Mesenchymal stem cell (in vitro differentiated cells and primary cell): ENCODE results near the gene FNDC10.

ENCODE experiments used
- DNase-seq: peaks from one replicate; pipeline ENCODE4 v3.0.0-alpha.2; 2013
- H2AFZ ChIP-seq: one replicate; pipeline ENCODE4 v1.6.1; 2013; ENCODE audit warnings: low read depth, mild to moderate bottlenecking, control low read depth, inconsistent platforms, low read length, moderate library complexity
- H2AK5ac ChIP-seq: 2 replicates; pipeline ENCODE4 v1.6.1; 2013; ENCODE audit warnings: low read length, moderate library complexity, mild to moderate bottlenecking, inconsistent platforms; ENCODE audit not compliant: severe bottlenecking
- H2BK120ac ChIP-seq: one replicate; pipeline ENCODE4 v1.6.1; 2013; ENCODE audit warnings: low read depth, mild to moderate bottlenecking, inconsistent platforms, low read length, moderate library complexity
- H2BK12ac ChIP-seq, 2 experiments: one replicate each; pipeline ENCODE4 v1.6.1; 2013; ENCODE audit warnings: inconsistent platforms in 2 of 2, low read length in 2 of 2, mild to moderate bottlenecking in 2 of 2, moderate library complexity in 2 of 2, control low read depth in 1 of 2
- H2BK15ac ChIP-seq: one replicate; pipeline ENCODE4 v1.6.1; 2013; ENCODE audit warnings: mild to moderate bottlenecking, low read depth, inconsistent platforms; ENCODE audit not compliant: poor library complexity, severe bottlenecking
- H2BK5ac ChIP-seq: 2 replicates; pipeline ENCODE4 v1.6.1; 2013; ENCODE audit warnings: low read depth, mild to moderate bottlenecking, low read length, control low read depth, inconsistent platforms; ENCODE audit not compliant: poor library complexity, severe bottlenecking
- H3K14ac ChIP-seq, 2 experiments: one replicate each; pipeline ENCODE4 v1.6.1; 2013; ENCODE audit warnings: inconsistent platforms in 2 of 2, low read length in 2 of 2, control low read depth in 1 of 2, mild to moderate bottlenecking in 1 of 2, moderate library complexity in 1 of 2
- H3K18ac ChIP-seq, 2 experiments: one replicate each; pipeline ENCODE4 v1.6.1; 2013; ENCODE audit warnings: inconsistent platforms in 2 of 2, low read length in 2 of 2, control low read depth in 1 of 2, low read depth in 1 of 2, mild to moderate bottlenecking in 1 of 2
- H3K23ac ChIP-seq, 2 experiments: one replicate each; pipeline ENCODE4 v1.6.1; 2013; ENCODE audit warnings: inconsistent platforms in 2 of 2, low read length in 2 of 2, mild to moderate bottlenecking in 2 of 2, moderate library complexity in 2 of 2, control low read depth in 1 of 2
- H3K27ac ChIP-seq: 2 replicates; pipeline ENCODE4 v1.5.1; 2013; ENCODE audit warnings: mild to moderate bottlenecking, moderate library complexity, low read length, control low read depth, inconsistent platforms; ENCODE audit not compliant: poor library complexity, severe bottlenecking
- H3K27me3 ChIP-seq, 2 experiments: 2 replicates each; pipeline versions ENCODE4 v1.6.1 to v1.7.0; 2013; ENCODE audit warnings: low read length in 2 of 2, mild to moderate bottlenecking in 2 of 2, moderate library complexity in 2 of 2, control low read depth in 1 of 2, inconsistent platforms in 1 of 2; ENCODE audit not compliant: control insufficient read depth in 1 of 2, insufficient read depth in 1 of 2
- H3K36me3 ChIP-seq, 2 experiments: 2 replicates each; pipeline versions ENCODE4 v1.6.1 to v1.7.0; 2013; ENCODE audit warnings: low read length in 2 of 2, control low read depth in 1 of 2, inconsistent platforms in 1 of 2, low read depth in 1 of 2, mild to moderate bottlenecking in 1 of 2; ENCODE audit not compliant: insufficient read depth in 2 of 2, control insufficient read depth in 1 of 2
- H3K4ac ChIP-seq, 2 experiments: one replicate each; pipeline ENCODE4 v1.6.1; 2013; ENCODE audit warnings: inconsistent platforms in 2 of 2, low read length in 2 of 2, mild to moderate bottlenecking in 2 of 2, moderate library complexity in 2 of 2, control low read depth in 1 of 2, low read depth in 1 of 2
- H3K4me1 ChIP-seq: 2 replicates; pipeline ENCODE4 v1.6.1; 2013; ENCODE audit warnings: low read depth, low read length, control low read depth; ENCODE audit not compliant: control insufficient read depth, insufficient read depth
- H3K4me2 ChIP-seq: 2 replicates; pipeline ENCODE4 v1.6.1; 2013; ENCODE audit warnings: low read length, mild to moderate bottlenecking, inconsistent platforms; ENCODE audit not compliant: poor library complexity, severe bottlenecking
- H3K4me3 ChIP-seq, 2 experiments: 2 replicates each; pipeline versions ENCODE4 v1.5.1 to v1.7.0; 2013; ENCODE audit warnings: low read length in 2 of 2, mild to moderate bottlenecking in 2 of 2, control low read depth in 1 of 2, low read depth in 1 of 2; ENCODE audit not compliant: insufficient read depth in 1 of 2
- H3K79me1 ChIP-seq: replicated peaks from 2 replicates; pipeline ENCODE4 v1.6.1; 2013; ENCODE audit warnings: mild to moderate bottlenecking, control low read depth, low read length, inconsistent platforms; ENCODE audit not compliant: poor library complexity, severe bottlenecking
- H3K9ac ChIP-seq: 2 replicates; pipeline ENCODE4 v1.7.0; 2013; ENCODE audit warnings: mild to moderate bottlenecking, low read length, moderate library complexity
- H3K9me3 ChIP-seq: 2 replicates; pipeline ENCODE4 v1.7.0; 2013; ENCODE audit warnings: mild to moderate bottlenecking, low read length; ENCODE audit not compliant: control insufficient read depth
- H4K8ac ChIP-seq: one replicate; pipeline ENCODE4 v1.6.1; 2013; ENCODE audit warnings: inconsistent platforms, mild to moderate bottlenecking, low read length, moderate library complexity
- H4K91ac ChIP-seq: one replicate; pipeline ENCODE4 v1.6.1; 2013; ENCODE audit warnings: mild to moderate bottlenecking, low read length, inconsistent platforms
- WGBS: methylation state at CpG from one replicate; pipeline ENCODE4 v1.1.7; 2013; ENCODE audit warnings: mixed read lengths; 5-methylcytosine and 5-hydroxymethylcytosine counted together

Gene FNDC10

GRCh38 chr1:1574721-1575537 is 25.0 kb downstream of the FNDC10 start, which contains the start of gene SSU72:
TSS of gene SSU72 (minus strand) at chr1:1574863. CDS start at chr1:1574557, 306 bp downstream.
- Histone ChIP-seq H3K14ac (peak within 1 kb of the TSS in 1 of 2 experiments; percentile 95), H2AFZ (peak within 1 kb of the TSS; percentile 95), H3K23ac (peak within 1 kb of the TSS; percentile 20 to 95), H3K27me3 (peaks cover 7 to 17% of the 10 kb centered on the region in 2 experiments), H3K4me2 (peak within 1 kb of the TSS; percentile 76), H4K91ac (peak within 1 kb of the TSS; percentile 98), H2BK120ac (peak within 1 kb of the TSS; percentile 98), H3K18ac (peak within 1 kb of the TSS; percentile 69 to 94), H2BK5ac (peak within 1 kb of the TSS; percentile 91), H4K8ac (peak within 1 kb of the TSS; percentile 100), H2BK12ac (peak within 1 kb of the TSS in 1 of 2 experiments; percentile 57), H3K9ac (peak within 1 kb of the TSS; percentile 100), H3K36me3 (peaks cover 9 to 11% of the 10 kb centered on the region in 2 experiments), H3K4me3 (peak within 1 kb of the TSS; percentile 92 to 98), H3K27ac (peak within 1 kb of the TSS; percentile 89), H2AK5ac (peak within 1 kb of the TSS; percentile 64), H2BK15ac (peak within 1 kb of the TSS; percentile 94), H3K4ac (peak within 1 kb of the TSS; percentile 88 to 97), H3K4me1 (peaks cover 9% of the 10 kb centered on the region), H3K79me1 (peaks cover 5% of the 10 kb centered on the region), H3K9me3 (no peaks in the 10 kb centered on the region)
- WGBS: 3% methylated on average over 84 of the region's 87 CpGs
- peak; percentile 94 for DNase-seq

- no peaks in the 10 kb centered on the region for H3K9me3 ChIP-seq
- H2AFZ ChIP-seq: peak overlapping the region; percentile 92
- under 1% methylated on average over 62 of the region's 96 CpGs for WGBS
- H3K4ac ChIP-seq: peak overlapping the region; percentile 88 to 97
- peak overlapping the region; percentile 15 for H3K27ac ChIP-seq
- H3K4me2 ChIP-seq: peak overlapping the region; percentile 71
- H3K36me3 ChIP-seq: peaks cover 14 to 19% of the 10 kb centered on the region in 2 experiments
- peak overlapping the region in 1 of 2 experiments; percentile 57 for H2BK12ac ChIP-seq
- H3K9ac ChIP-seq: peak overlapping the region; percentile 100
- H2BK120ac ChIP-seq: peak overlapping the region; percentile 98
- H4K91ac ChIP-seq: peak overlapping the region; percentile 98
- peak overlapping the region; percentile 100 for H4K8ac ChIP-seq
- H2BK5ac ChIP-seq: peak overlapping the region; percentile 91
- peak overlapping the region; percentile 92 to 98 for H3K4me3 ChIP-seq
- H3K79me1 ChIP-seq: peaks cover 5% of the 10 kb centered on the region
- peak overlapping the region; percentile 20 to 95 for H3K23ac ChIP-seq
- H3K14ac ChIP-seq: peak overlapping the region in 1 of 2 experiments; percentile 95
- peaks cover 12% of the 10 kb centered on the region for H3K4me1 ChIP-seq
- peaks cover 7 to 13% of the 10 kb centered on the region in 2 experiments for H3K27me3 ChIP-seq
- H2BK15ac ChIP-seq: peak overlapping the region; percentile 94
- H2AK5ac ChIP-seq: peak overlapping the region; percentile 64
- H3K18ac ChIP-seq: peak overlapping the region; percentile 67 to 84
- DNase-seq: peak; percentile 84
Measured at GRCh38 chr1:1573843-1574720, 25.9 kb downstream of the FNDC10 start.

- Histone ChIP-seq H3K4me3 (no peak overlapping the region), H3K18ac (no peak overlapping the region), H3K36me3 (peaks cover 35 to 37% of the 10 kb centered on the region in 2 experiments), H3K27ac (no peak overlapping the region), H3K4ac (no peak overlapping the region), H2AFZ (no peak overlapping the region), H3K9ac (no peak overlapping the region), H3K23ac (no peak overlapping the region), H4K8ac (no peak overlapping the region), H2BK120ac (no peak overlapping the region), H3K14ac (no peak overlapping the region), H3K27me3 (no peaks in the 10 kb centered on the region), H3K4me2 (no peak overlapping the region), H2BK12ac (no peak overlapping the region), H3K4me1 (peaks cover 16% of the 10 kb centered on the region), H2BK5ac (no peak overlapping the region), H3K79me1 (no peaks in the 10 kb centered on the region), H3K9me3 (no peaks in the 10 kb centered on the region), H2AK5ac (no peak overlapping the region), H4K91ac (no peak overlapping the region), H2BK15ac (no peak overlapping the region)
- DNase-seq: no peak
- WGBS: 100% methylated on average over 7 of the region's 7 CpGs
Measured at GRCh38 chr1:1569341-1569740, 30.6 kb downstream of the FNDC10 start.
